Fibroblast of mammary gland (primary cell): ENCODE data around the gene ARRB2.
"Not testable (repeated sequence)": the region's sequence is repeated elsewhere in the genome, so short reads cannot be mapped to it uniquely, and the experiment has no call there.

Experiments used
- DNase-seq: peaks from one replicate; pipeline ENCODE4 v3.0.0-alpha.2; 2010; ENCODE audit warnings: low read depth
- H3K4me3 ChIP-seq: 2 replicates; pipeline ENCODE4 v1.5.1; 2011; ENCODE audit warnings: low read depth, mild to moderate bottlenecking, low read length, moderate library complexity; ENCODE audit not compliant: control insufficient read depth
- TF ChIP-seq, protein P1 (sequence below): conservative IDR thresholded peaks from 2 replicates; pipeline ENCODE4 v1.5.1; 2011; ENCODE audit warnings: low read depth, low read length, inconsistent platforms; ENCODE audit not compliant: control insufficient read depth, insufficient read depth

Gene ARRB2

GRCh38 chr17:4696437-4696805, 14.0 kb upstream of the ARRB2 start:
- TF ChIP-seq, protein P1, sequence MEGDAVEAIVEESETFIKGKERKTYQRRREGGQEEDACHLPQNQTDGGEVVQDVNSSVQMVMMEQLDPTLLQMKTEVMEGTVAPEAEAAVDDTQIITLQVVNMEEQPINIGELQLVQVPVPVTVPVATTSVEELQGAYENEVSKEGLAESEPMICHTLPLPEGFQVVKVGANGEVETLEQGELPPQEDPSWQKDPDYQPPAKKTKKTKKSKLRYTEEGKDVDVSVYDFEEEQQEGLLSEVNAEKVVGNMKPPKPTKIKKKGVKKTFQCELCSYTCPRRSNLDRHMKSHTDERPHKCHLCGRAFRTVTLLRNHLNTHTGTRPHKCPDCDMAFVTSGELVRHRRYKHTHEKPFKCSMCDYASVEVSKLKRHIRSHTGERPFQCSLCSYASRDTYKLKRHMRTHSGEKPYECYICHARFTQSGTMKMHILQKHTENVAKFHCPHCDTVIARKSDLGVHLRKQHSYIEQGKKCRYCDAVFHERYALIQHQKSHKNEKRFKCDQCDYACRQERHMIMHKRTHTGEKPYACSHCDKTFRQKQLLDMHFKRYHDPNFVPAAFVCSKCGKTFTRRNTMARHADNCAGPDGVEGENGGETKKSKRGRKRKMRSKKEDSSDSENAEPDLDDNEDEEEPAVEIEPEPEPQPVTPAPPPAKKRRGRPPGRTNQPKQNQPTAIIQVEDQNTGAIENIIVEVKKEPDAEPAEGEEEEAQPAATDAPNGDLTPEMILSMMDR: no peak
- no peak for DNase-seq
- no peak overlapping the region for H3K4me3 ChIP-seq

- H3K4me3 ChIP-seq, DNase-seq: not testable (repeated sequence)
Measured at GRCh38 chr17:4699401-4700056, 10.9 kb upstream of the ARRB2 start.

GRCh38 chr17:4701116-4701515, 9.3 kb upstream of the ARRB2 start:
- DNase-seq: no peak
- TF ChIP-seq, protein P1: no peak
- no peak overlapping the region for H3K4me3 ChIP-seq

GRCh38 chr17:4703330-4703691, 7.1 kb upstream of the ARRB2 start:
- TF ChIP-seq, protein P1: no peak
- DNase-seq: no peak
- H3K4me3 ChIP-seq: peak overlapping the region; percentile 93

DNA sequence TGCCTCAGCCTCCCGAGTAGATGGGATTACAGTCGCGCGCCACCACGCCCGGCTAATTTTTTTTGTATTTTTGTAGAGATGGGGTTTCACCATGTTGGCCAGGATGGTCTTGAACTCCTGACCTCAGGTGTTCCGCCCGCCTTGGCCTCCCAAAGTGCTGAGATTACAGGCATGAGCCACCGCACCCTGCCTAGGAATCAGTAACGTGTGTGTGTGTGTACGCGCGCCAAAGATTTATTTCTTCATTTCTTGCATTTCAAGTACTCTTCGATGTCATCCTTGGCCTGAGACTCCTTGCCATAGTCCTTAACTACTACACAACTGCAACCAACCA, 5.9 kb upstream of the ARRB2 start:
- H3K4me3 ChIP-seq: peak overlapping the region; percentile 93
- not testable (repeated sequence) for DNase-seq

- TF ChIP-seq, protein P1: no peak
- no peak for DNase-seq
- H3K4me3 ChIP-seq: no peak overlapping the region
Measured at GRCh38 chr17:4704991-4705390, 5.4 kb upstream of the ARRB2 start.

DNA sequence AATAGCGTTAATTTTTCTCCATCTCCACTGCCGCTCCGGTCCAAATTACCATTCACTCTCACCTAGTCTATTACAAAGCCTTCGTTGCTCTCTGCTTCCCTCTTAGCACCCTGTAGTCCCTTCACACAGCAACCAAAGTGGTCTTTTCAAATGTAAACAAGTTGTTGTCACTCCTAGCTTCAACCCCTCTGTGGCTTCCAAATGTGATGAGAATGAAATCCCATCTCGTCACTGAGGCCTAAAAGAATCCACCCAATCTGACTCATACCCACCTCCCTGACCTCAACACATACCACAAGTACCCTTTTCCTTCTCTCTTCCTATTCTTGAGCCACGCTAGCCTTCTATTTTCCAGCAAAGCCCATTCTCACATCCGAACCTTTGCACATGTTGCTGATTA, 4.3 kb upstream of the ARRB2 start:
- DNase-seq: peak; percentile 63
- TF ChIP-seq, protein P1: no peak
- no peak overlapping the region for H3K4me3 ChIP-seq

- no peak for DNase-seq
- TF ChIP-seq, protein P1: no peak
- no peak overlapping the region for H3K4me3 ChIP-seq
Measured at GRCh38 chr17:4708436-4708835, 2.0 kb upstream of the ARRB2 start.
